ENCODE results near the gene FCER2.
A peak's percentile ranks its signal among the peaks of the same experiment; 100 is the strongest.
"Not testable (repeated sequence)": the region's sequence is repeated elsewhere in the genome, so short reads cannot be mapped to it uniquely, and the experiment has no call there.

Gene FCER2, protein sequence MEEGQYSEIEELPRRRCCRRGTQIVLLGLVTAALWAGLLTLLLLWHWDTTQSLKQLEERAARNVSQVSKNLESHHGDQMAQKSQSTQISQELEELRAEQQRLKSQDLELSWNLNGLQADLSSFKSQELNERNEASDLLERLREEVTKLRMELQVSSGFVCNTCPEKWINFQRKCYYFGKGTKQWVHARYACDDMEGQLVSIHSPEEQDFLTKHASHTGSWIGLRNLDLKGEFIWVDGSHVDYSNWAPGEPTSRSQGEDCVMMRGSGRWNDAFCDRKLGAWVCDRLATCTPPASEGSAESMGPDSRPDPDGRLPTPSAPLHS

DNA sequence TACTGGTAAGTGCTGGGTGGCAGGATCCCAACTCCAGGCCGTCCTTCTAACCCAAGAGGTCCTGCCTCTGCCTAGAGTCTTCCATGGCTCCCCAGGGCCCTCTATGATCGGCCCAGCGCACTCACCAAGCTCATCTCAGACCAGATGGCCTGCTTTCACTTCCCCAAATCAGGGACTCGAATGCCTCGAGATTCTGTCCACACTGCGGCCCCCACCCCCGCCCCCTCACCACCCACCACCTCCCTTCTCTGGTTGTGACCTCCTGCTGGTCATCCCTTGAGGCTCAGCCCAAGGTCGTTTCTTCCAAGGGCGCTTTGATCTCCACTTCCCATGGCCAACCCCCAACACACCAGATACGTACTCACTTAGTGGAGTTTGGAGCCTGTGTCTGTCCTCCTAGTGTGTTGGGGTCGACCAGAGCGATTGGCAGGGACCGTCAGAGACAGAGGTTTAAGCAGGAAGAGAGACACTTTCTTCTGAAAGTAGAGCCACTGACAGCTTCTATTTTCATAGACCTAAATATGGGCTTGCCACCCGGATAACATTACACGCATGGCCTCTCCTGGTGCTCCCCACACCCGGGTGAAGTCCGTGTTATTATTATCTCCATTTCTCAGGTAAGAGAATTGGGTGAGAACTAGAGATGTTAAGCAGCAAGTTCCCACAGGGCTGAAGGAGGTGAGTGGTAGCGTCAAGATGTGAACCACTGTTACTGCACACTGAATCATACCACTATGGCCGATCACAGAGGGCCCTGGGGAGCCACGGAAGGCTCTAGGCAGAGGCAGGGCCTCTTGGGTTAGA, at the start of gene FCER2:
TSS of gene FCER2 (minus strand) at position 478 of the 804 bp plus-strand sequence. CDS start 2,371 bp downstream, outside the sequence.
- no peak for DNase-seq

DNA sequence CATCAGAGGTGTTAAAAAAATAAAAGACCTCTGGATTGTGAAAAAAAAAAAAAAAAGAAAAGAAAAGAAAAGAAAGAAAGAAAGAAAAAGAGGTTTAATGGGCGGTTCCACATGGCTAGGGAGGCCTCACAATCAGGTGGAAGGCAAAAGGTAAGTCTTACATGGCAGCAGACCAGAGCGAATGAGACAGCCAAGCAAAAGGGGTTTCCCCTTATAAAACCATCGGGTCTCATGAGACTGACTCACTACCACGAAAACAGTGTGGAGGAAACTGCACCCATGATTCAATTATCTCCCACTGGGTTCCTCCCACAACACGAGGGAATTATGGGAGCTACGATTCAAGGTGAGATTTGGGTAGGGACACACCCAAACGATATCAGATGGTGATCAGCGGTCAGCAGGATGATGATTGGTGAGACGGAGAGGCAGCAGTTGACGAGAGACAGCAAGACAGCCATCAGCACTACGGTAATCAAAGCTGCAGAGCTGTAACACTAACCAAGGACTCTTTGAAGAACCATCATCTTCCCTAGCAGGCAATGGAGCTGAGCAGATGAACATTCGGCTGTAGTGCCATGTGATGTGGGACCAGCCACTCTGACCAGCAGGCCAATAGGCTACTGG, 49.3 kb upstream of the FCER2 start:
- peak; percentile 5 to 12 for DNase-seq

DNA sequence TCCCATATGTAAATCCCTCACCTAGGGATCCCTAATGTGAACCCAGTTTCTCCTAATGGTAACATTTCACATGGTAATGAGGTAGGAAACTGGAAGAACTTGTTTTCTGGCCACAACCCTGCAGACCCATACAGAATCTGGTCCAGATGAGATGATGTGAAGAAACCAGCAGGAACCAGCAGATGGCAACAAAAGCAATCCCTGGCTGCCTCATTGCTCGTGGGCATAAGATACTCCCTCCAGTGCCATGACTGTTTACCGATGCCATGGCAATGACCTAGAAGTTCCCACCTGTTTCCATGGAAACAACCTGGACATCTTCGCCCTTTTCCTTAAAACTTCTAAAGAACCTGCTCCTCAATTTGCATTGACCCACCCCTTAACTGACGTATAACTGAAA, 46.8 kb upstream of the FCER2 start:
- DNase-seq: no peak

DNA sequence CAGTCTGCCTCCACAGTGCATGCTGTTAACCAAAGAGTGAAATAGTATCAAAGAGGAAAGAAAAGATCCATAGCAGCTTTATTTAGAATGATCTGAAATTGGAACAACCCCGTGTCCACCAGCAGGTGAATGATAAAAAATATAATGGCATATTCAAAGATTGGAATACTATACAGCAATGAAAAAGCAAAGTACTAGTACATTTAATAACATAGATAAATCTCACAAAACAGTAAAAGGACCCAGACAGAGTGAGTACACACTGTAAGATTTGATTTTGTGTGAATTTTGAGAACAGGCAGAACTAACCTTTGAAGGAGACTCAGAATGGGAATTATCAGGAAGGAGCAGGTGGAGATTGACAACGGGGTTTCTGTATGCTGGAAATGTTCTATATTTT, 46.2 kb upstream of the FCER2 start:
- no peak for DNase-seq

DNA sequence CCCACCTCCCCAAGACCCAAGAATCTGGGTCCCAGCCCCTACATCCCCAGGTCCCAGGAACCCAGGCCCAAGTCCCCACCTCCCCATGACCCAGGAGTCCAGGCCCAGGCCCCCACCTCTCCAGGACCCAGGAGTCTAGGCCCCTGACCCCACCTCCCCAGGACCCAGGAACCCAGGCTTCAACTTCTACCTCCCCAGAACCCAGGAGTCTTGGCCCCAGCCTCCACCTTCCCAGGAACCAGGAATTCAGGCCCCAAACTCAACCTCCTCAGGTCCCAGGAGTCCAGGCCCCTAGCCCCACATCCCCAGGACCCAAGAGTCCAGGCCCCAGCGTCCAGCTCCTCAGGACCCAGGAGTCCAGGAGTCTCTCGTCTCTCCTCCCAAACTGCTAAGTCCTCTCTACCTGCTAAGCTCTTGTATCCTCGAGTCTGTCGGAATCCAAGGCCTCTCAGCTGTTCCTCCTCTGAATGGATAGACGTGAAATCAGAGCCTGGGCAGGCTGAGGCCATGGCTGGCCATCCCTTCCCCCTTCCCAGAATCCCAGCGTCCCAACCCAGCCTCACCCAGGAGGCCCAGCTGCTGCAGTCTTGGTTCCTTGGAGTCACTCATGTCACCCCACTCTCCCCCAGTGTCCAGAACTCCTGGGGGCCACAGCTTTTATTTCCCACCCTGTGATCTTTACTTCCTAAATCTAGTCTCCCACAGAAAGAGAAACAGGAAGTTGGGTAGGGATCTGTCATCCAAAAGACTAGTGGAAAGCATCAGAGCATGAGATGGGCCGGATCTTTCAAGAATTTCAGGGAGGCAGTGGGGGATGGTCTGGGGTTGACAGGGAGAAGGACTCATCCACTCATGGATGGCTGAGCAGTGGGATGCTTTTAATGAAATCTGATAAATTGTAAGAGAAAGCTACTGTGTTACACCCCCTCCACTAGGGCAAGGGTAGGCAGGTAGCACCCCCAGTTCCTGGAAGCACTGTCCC, 45.3 kb upstream of the FCER2 start, which contains the start of gene CD209:
TSS of gene CD209 (minus strand) at position 632 of the 982 bp plus-strand sequence. CDS start at position 609, 23 bp downstream.
- DNase-seq: no peak

DNA sequence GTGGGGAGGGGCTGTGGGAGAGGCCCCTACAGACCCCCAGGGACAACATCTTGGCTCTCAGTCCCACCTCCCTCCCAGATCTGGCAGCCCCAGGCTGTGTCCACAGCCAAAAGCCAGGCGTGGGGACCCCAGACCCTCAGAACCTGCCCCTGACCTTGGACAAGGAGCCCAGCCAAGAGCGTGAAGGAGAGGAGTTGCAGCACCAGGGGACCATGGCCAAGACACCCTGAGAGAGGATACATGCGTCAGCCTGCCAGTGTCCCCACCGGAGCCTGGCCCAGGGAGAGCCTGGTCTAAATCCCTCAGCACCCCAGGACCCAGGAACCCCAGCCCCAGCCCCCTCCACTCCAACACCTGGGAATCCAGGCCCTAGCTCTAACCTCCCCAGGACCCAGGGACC, 44.4 kb upstream of the FCER2 start:
- DNase-seq: not testable (repeated sequence)

DNA sequence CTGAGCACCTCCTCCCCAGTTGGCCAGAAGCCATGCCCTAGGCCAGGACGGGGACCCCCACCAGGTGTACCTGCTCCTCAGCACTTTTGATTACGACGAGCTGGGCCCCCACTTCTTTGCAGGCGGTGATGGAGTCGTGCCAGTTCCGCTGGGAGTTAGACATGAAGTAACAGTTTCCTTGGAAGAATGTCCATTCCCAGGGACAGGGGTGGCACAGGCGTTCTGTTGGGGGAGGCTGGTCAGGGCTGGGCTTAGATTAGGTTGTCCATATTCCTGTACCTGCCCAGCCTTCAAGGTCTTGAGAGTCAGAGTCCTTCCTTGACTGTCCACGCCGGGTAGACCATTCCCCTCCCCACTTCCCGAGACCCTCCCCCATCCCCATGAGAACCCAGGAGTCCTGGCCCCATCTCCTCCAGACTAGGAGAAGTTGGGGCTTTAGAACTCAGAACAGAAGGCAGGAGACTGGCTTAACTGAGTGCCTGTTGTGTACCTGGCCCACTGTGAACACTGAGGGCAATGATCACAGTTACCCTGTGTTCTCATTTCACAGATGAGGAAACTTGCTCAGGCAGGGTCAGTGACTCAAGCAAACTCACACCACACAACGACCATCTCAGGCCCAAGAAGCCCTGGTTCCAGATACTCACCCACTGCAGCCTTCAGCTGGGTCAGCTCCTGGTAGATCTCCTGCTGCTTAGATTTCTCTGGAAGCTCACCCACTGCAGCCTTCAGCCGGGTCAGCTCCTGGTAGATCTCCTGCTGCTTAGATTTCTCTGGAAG, 43.1 kb upstream of the FCER2 start:
- no peak for DNase-seq

DNA sequence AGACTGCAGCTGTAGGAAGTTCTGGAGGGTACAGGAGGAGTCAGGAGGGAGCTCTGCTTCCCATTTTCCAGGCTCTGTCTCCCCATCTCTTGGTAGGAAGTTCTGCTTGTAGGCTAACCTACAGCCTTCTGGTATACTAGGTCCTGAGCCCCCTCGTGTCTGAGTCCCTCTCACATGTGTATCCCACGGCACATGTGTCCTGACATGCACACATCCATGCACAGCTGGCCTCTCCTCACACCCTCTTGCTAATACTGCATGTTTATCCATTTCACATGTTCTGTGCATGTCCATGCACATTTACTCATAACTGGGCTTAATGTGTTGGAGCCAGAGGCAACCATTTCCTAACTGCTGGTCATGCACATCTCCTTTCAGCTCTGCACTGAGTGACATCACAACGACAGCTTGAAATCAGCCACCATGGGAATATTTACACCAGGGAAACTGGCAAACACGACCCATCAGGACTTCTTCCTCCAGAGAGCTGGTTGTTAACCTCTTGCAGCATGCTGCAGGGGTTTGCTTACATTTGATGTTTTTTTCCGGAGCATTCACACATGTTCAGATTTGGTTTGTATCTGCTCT, 42.4 kb upstream of the FCER2 start:
- no peak for DNase-seq

DNA sequence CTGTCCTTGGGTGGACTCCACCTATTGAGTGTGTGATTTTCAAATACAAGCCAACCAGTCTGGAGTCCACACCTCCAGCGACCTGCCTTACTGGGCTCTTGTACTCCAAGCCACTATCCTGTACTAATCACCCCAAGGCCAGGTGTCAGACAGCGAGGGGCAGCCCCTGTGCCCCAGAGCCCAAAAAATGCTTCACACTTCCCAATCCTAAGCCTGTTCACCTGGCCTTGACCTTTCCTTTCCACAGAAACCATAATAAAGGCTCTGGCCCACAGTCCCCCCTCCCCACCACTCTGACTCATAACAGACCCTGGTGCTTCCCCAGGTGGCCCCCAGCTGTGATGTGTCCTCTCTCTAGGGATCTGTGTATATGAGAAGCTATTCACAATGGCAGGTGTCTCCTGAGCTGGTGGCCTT, 41.5 kb upstream of the FCER2 start:
- no peak for DNase-seq

DNA sequence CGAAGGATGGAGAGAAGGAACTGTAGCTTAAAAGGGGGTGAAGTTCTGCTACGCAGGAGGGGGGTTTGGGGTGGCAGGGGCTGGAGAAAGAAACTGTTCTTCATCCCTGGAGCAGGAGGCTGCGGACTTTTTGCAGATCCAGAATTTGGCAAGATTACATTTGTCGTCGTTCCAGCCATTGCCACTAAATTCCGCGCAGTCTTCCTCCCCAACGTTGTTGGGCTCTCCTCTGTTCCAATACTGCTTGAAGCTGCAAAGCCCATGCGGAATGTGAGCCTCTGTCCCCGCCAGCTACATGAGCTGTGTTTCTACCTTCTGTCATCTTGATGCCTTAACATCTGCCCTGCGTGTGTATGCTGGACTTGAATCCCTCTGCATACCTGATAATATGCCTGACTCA, 41.1 kb upstream of the FCER2 start:
- no peak for DNase-seq

DNA sequence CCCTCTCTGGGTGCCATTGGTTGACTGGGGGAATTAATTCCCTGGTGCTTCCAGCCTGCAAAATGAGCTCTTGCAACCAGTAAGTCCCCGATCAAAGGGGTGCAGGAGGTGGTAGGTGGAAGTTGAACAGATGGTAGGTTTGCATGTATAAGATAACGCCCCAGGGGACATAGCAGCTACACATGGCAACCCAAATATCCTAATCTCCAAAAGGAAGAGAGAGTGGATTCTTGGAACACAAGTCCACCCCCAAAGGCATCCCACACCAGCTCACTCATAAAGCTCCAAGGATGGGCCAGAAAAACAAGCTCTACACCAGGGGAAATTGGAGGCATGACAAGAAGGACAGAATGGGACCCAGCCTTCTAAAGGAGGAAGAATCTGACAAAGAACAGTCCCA, 40.6 kb upstream of the FCER2 start:
- no peak for DNase-seq

DNA sequence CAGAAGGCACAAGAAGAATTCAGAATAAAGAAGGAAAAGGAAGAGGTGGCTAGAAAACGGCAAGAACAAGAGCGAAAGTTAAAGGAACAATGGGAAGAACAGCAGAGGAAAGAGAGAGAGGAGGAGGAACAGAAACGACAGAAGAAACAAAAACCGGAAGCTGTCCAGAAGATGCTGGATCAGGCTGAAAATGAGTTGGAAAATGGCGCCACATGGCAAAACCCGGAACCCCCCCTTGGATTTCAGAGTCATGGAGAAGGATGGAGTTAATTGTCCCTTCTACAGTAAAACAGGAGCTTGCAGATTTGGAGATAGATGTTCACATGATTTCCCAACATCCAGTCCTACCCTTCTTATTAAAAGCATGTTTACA, 38.7 kb upstream of the FCER2 start:
- no peak for DNase-seq

DNA sequence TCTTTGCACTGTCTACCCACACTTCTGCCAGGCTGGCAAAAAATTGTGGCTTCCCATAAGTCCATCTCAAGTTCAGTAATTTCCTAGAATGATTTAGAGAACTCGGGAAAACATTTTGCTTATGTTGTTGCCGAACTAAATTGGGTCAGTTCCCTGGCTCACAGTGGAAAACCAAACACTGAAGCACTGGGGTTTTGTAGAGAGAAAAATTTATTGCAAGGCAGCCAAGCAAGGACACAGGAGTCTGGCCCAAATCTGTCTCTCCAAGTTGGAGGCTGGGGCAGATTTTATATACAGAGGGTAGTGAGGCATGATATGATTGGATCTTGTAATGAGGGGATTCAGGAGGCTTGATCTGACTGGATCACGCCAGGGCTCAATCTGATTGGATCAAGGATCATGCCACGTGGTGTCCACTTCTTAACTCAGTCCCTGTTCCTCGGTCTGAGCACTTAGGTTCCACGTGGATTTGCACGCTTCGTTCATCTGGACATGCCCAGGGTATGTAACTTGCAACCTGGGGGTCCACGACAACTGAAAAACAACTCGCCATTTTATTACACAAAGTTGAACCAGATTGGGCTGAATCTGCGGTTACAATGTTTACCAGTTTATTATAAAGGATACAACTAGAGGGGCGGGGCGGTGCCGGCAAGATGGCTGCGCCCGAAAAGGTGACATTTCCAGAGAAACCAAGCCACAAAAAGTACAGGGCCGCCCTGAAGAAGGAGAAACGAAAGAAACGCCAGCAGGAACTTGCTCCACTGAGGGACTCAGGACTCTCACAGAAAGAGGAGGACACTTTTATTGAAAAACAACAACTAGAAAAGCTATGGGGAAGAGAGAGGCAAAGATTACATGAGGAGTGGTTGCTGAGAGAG, 38.1 kb upstream of the FCER2 start:
- no peak for DNase-seq

DNA sequence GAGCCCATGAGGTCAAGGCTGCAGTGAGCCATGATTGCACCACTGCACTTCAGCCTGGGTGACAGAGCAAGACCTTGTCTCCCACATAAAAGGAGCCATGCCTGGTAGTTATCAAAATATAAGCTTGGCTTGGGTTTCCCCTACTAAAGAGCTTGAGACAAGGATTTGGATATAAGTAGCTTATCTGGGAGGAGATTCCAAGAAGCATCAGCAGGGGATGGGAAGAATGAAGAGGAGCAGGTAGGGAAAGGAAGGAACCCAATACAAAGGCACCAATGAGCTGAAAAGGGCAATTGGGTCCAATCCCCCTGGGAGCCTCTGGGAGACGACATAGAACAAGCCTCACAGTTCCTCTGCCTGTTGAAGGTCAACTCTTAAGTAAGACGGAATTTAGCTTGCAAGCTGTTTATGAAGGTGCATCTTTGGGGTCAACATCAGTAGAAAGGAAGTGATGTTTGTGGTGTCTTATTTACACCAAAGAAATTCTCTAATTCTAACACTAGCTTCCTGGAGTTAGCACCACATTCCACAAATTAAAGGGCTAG, 37.4 kb upstream of the FCER2 start:
- DNase-seq: no peak

DNA sequence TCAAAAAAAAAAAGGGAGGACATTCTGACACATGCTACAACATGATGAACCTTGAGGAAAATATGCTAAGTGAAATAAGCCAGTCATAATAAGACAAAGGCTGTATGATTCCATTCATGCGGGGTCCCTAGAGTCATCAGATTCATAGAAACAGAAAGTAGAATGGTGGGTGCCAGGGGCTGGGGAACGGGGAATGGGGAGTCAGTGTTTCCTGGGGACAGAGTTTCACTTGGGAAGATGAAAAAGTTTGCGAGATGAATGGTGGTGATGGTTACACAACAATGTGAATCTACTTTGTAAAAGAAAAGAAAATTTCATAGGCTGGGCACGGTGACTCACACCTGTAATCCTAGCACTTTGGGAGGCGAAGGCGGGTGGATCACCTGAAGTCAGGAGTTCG, 36.1 kb upstream of the FCER2 start:
- DNase-seq: no peak

DNA sequence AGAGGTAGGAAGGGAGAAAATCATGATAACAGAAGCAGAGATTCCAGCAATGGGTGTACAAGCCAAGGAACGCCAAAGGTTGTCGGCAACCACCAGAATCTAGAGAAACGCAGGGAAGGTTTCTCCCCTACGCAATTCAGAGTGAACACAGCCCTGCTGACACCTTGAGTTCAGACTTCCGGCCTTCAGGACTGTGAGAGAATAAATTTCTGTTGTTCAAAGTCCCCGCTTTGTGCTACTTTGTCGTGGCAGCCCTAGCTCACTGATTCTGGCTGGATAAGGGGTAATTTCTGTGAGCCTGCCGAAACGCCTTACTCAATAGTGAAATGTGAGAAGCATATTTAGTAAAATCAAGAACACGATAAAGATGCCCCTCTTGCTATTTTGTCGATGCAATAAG, 35.3 kb upstream of the FCER2 start:
- DNase-seq: no peak

DNA sequence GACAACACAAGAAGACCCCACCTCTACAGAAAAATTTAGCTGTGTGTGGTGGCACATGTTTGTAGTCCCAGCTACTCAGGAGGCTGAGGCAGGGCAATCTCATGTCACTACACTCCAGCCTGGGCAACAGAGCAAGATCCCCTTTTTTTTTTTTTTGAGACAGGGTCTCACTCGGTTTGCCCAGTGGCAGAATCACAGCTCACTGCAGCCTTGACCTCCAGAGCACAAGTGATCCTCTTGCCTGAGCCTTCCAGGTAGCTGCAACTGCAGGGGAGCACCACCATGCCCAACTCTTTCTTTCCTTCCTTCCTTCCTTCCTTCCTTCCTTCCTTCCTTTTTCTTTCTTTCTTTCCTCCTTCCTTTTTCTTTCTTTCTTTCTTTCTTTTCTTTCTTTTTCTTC, 34.2 kb upstream of the FCER2 start:
- DNase-seq: no peak

DNA sequence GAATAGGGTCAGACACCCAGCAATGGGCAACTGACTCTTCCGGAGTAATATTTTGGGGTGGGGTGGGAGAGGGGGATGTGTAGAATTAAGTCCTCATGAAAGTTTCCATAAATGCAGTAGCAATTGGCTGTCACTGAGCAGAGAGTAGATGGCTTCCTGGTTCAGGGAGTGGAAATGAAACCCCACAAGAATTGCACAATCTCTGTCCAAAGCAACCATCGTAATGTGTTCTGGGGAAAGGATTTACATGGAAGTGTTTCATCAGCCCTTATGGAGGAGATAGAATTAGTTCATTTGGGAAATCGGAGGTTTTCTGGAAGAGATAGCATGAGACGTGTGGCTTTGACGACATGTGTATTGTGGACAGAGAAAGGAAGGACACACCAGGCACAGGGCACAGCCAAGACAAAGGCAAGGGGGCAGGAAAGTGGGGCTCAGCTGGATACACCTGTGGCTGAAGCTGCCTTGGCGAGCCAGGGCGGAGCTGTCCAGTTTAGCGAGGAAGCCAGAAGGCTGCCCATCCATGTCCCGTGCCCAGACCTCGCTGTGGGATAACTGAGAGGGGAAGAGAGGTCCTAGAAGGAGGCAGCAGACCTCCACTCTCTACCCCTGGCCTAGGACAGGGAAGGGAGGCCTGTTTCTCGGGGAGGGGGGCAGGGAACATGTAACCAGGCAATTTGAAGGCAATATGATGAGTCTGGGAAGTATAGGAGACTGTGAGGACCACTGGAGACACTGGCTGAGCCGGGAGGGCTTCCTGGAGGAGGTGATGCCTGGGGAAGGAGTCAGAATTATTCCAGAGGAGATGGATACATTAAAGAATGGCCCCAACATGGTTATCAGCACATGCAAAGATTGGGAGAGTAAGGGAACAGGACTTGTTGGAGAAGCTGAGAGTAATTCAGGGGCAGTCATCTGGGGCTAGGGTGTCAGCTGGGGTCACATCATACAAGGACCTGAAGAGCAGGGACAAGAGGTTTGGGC, 32.6 kb upstream of the FCER2 start:
- no peak for DNase-seq

DNA sequence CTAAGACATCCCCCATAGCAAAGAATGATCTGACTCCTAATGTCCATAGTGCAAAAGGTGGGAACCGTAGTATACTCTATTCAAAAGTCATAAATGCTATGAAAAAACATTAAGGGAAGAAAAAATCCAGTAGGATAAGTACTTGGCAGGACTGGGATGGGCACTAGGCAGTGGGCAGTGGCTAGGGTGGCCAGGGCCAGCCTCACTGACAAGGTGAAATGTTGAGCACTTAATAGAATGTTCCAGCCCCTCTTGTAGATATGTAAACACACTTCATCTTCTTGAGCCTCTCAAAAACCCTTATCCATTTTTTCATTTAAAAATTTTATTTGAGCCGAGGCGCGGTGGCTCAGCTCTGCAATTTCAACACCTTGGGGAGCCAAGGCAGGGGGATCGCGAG, 31.4 kb upstream of the FCER2 start:
- DNase-seq: no peak

Data from activated CD4-positive, alpha-beta T cell treated with anti-CD3 and anti-CD28 coated beads, Interleukin-2, amount 50 U/mL, for 4 hours (primary cell).